Activated CD4-positive, CD25-positive, alpha-beta regulatory T cell (primary cell): ENCODE measurements around the gene DRAXIN.

ENCODE experiments used
- DNase-seq, 4 experiments: peaks; one replicate each; lab custom pipeline; 2025; lab: John Stamatoyannopoulos, UW

DRAXIN gene

GRCh38 chr1:11711490-11711889 lies 20.0 kb downstream of the DRAXIN start:
- no peak for DNase-seq

DNA sequence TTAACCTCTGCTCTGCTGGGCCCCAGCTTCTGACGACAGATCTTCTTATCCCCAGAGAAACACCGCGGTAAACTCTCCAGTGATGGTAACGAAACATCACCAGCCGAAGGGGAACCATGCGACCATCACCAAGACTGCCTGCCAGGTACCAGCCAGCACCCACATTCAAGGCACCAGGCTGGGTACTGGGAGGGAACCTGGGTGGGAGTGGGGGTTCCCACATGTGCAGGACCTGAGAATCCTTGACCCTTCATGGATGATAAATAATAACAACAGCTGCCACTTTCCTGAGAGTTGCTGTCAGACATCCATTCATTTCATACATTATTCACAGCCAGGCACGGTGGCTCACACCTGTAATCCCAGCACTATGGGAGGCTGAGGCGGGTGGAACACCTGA lies 20.8 kb downstream of the DRAXIN start:
- DNase-seq = no peak

GRCh38 chr1:11713095-11713494 lies 21.6 kb downstream of the DRAXIN start:
- DNase-seq = no peak

GRCh38 chr1:11714831-11715575 lies 23.5 kb downstream of the DRAXIN start:
- DNase-seq = no peak

DNA sequence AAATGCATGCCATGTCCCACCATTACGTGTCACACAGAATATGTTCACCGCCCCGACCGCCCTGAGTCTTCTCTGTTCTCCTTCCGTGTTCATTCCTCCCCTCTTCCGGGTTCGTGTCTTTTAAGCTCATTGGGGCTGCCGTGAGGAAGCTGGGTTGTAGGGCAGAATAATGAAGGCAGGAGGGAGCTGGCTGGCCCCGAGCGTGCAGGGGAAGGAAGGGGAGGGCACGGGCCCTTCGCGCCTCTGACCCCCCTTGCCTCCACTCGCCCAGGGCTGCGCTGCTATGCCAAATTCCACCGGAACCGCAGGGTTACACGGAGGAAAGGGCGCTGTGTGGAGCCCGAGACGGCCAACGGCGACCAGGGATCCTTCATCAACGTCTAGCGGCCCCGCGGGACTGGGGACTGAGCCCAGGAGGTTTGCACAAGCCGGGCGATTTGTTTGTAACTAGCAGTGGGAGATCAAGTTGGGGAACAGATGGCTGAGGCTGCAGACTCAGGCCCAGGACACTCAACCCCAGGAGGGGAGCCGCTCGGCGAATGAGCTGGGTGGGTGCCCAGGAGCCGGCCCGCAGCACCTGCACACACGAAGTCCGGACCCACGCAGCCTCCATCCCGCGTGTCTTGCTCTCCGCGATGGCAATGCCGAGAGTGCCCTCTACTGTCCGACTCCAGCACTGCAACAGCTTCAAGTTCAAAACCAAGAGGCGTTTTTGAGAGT lies 28.0 kb downstream of the DRAXIN start:
- peak; percentile 67 to 86 (median 77) for DNase-seq

DNA sequence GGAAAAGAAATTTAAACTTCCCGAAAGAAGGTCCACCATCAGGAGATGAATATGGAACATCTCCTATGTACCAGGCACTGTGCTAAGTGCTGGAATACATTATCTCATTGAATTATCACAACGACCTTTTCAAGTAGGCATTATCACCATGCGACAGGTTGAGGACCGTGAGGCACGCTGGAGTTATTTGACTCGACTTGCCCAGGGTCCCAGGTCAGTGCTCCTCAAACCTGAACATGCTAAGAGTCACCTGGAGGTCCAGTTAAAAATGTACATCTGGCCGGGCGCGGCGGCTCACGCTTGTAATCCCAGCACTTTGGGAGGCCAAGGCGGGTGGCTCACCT lies 28.5 kb downstream of the DRAXIN start:
- DNase-seq = no peak

- DNase-seq = no peak
These were observed 29.0 kb downstream of the DRAXIN start for GRCh38 chr1:11720525-11720924.

DNA sequence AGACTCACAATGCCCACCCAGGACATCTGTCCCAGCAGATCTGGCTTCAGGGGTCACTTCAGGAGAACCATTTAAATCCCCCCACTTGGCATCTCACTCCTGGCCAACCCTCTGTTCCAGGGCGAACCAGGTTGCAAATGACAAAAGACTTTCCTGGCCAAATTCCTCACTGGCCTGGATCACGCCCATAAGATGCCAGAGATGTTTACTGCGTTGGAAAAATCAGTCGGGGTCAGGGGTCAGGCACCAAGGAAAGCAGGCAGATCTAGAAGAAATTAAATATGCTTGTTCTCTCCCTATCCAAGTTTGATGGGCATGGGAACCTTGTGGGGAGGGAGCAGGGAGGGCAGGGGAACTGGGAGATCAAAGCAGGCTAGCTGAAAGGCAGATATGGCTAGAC lies 29.8 kb downstream of the DRAXIN start:
- DNase-seq = no peak

- DNase-seq = no peak
These were observed 31.0 kb downstream of the DRAXIN start for GRCh38 chr1:11722538-11722937.

DNA sequence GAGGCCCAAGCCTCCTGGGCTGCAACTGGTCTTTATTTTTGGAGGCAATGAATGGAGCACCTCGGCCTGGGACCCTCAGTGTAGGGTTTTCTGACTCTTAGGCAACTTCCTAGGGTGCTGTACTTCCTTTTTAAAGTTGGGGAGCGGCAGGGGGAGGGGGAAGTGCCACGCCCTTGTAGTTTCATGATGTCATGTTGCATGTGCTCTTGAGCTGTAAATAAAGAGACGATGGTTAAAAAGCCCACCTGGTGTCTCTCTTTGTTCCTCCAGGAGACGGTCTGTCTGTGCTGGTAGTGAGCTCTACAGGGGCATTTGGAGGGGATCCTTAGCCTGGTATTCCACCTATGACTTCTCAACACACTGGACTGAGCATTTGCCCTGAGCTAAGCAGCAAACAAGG lies 34.1 kb downstream of the DRAXIN start:
- no peak for DNase-seq

DNA sequence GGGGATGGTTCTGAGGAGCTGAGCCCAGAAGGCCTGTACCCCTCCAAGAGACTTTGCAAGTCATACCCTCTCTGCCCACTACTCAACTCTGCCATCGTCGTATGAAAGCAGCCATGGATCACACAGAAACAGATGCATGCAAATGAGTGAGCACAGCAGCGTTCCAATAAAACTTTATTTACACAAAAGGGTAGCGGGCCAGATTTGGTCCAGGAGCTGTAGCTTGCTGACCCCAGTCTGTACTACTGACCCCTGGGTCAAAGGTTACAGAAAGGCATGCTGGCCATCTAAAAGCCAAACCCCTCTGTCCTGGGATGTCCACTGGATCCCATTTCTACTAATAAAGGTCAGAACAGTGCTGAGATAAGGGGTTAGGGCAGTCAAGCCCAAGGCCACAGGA lies 35.6 kb downstream of the DRAXIN start:
- no peak for DNase-seq

DNA sequence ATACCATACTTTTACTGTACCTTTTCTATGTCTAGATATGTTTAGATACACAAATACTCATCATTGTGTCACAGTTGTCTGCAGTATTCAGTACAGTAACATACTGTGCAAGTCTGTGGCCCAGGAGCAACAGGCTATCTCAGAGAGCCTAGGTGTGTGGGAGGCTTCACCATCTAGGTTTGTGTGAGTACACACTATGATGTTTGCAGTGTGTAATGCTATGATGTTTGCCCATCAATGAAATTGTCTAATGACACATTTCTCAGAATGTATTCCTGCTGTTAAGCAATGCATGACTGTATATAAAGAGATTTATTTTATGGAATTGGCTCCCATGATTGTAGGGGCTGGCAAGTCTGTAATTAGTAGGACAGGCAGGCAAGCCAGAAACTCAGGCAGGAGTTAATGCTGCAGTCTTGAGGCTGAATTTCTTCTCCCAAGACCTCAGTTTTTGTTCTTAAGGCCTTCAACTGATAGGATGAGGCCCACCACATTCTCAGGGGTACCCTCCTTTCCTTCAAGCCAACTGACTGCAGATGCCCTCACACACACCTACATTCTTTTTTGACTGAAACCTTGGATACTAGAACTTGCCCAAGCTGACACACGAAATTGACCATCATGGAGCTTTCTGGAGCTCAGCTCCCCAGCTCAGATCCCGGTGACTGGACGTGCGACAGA lies 36.8 kb downstream of the DRAXIN start:
- DNase-seq = no peak

- no peak for DNase-seq
These were observed 37.6 kb downstream of the DRAXIN start for GRCh38 chr1:11729155-11729497.

DNA sequence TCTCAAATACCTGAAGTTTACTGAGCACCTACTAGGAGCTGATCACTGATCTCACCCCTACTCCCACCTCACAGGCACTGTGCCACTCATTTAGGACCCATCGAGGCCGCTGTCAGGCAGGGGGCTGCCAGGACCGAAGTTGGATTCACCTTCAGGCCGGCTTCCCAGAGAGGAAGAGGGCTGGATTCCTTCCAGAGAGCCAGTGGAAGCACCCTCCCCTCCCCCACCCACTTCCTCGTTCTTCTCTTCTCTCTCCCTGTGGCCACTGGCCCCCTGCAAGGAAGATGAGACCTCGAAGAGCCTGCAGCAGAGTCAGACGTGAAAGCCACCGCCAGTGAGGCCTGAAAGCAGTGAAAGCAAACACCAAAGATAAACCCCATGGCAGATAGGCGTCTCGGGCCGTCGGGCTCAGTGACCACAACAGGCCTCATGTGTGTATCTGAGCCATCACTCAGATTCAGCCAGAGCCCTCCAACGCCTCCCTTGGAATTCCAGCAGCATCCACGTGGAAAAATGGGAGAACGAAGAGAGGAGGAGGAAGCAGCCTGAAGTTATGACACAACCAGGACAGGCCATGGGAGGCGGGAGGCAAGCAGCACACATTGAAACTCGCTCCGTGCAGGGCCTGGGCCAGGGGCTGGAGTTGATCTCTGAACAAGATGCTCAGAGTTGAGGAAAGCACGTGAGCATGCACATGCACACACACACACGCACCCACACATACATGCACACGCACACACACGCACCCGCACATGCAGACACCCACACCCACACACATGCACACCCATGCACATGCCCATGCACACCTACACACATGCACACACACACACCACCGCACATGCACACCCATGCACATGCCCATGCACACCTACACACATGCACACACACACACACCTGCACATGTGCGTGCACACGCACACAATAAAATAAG lies 38.3 kb downstream of the DRAXIN start:
- DNase-seq = no peak

GRCh38 chr1:11730429-11730891 lies 39.0 kb downstream of the DRAXIN start:
- no peak for DNase-seq

DNA sequence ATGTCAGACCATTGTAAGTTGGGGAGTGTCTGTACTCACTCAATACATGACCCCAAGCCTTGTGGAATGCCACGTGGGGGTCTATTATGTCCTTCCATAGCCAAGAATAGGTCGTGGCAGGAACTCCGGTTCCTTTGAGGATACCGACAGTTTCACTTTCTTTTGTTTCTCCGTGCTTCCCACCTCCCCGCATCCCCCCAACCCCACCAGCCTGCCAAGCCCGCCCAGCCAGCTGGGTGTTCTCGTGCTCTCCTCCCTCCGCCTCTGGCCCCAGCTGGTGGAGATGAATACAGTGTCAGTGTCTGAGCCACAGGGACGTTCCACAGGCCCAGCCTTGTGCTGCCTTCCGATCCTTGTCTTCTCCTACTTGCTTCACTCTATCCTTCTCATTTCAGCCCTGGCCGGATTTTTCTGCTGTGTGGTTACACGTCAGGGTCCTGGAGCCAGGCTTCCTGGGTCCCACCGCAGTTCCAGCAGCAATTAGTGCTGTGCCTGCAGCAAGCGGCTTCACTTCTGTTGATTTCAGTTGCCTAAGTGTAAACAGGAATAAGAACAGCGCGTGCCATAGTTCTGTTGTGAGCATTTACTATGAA lies 40.3 kb downstream of the DRAXIN start:
- no peak for DNase-seq

DNA sequence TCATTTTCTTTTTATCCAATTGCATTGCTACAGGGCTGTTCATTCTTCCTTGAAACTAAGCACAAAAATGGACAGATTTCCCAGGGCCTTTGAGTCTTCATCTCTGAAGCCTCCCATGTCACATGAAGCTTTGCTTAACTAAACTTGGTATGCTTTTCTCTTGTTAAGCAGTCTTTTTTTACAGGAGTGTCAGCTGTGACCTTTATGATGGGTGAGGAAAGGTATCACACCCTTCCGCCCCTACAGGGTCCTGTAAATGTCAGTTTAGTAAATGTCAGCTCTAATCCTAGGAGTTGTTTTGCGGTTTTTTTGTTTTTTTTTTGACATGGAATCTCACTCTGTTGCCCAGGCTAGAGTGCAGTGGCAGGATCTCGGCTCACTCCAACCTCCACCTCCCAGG lies 41.8 kb downstream of the DRAXIN start:
- no peak for DNase-seq

DNA sequence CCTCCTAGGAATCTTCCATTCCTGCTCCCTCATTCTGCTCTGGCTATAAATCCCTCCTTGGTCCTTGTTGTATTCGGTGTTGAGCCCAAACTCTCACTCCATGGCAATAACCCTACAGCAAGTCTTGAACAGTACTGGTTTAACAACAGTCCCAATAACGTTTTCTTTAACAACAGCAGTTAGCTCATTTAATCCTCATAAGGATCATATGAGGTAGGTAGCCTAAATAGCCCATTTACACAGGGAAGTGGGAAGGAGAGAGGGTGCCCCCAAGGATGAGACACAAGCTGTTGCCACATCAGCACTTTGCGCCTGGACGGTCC lies 44.0 kb downstream of the DRAXIN start:
- DNase-seq = no peak

DNA sequence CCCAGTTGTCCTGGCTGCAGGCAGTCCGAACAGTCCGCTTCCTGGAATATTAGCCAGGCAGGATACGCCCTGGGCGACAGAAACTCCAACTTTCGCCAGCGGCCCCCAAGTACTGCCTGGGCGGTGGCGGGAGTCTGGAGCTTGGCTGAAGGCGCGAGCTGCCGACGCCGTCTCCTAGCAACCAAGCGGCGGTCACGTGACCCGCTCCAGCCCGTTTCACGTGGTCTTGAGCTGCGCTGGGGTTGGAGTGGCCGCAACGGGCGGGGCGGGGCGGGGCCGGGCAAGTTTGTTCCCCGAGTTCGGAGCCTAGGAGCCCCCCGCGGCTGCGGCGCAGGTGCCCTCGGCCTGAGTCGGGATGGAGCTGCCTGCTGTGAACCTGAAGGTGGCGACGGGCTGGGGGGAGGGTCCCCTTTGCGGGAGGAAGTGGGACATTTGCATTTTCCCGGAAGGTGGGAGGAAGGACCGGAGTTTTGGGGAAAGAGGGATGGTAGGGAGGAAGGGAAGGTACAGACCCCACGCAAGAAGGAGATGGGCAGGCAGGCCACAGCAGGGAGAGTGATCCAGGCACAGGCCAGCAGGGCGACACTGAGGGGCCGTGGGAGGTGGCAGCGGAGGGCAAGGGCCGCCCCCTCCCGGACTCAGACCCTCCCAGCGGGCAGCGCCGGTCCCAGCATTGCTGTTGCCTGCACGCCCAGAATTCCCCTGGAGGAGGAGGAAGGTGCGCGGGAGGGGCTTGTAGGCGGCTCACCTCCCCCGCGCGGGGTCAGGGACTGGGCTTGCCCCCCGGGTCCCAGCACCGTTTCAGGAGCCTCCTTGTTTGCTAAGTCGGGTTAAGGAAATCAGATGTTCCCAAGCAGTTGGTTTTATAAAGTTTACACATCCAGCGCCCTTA lies 44.6 kb downstream of the DRAXIN start, which contains the start of gene AGTRAP:
Gene AGTRAP, plus strand, starts transcription at position 283 of the 892 bp plus-strand sequence. Its CDS starts 73 bp downstream, at position 356.
- DNase-seq = peak; percentile 64 to 75 (median 71)

DNA sequence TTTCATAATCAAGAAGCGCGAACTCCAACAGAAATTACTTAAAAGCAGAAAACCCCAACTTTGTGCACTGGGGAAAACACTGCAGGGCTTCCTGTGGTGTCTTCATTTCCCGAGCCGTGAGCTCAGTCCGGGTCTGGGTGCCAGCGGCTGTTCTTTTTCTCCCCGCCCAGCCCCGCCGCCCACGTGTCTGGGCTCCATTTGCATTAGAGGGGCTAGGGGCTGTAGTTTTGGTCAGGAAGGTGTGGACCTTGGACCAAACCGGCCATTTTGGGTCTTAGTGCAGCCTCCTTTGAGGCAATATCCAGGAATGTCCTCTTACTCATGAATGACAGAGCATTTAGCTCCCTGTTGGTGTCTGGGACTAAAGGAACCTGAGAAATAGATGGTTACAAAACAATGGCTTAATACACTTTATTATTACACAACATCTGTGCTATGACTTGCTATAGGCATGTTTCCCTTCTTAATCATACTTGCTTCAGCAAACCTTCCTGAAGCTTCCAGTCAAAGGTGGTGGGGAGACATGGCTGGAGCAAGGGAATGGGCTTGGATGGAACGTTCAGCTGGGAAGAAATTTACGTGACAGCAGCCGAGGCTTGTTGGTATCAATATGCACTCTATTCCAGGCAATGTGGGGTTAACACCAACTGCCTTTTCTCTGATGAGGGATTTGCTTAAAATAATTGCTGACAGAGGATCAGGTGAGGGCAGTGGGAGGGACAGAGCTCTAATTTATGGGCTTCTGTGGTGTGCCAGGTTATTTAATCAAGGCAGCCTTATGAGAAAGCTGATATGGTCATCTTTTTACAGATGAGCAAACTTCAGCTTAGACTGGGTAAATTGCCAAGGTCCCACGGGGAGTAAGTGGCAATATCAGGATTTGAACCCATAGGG lies 45.5 kb downstream of the DRAXIN start:
- DNase-seq = no peak
